Measurements from ENCODE around the gene FARP1. TPM values are rescaled to one million over a fixed set of nuclear protein-coding genes. Genes with fewer than 3 reads are reported as not detected.
A peak's percentile ranks its signal among the peaks of the same experiment; 100 is the strongest.

Gene FARP1
- total RNA-seq, 4 donors from 2014 or later = 1.5 to 10.3 (median 6.4) TPM

- no CpG with 5 or more reads among the region's 60 CpGs for WGBS, 2 donors
- no peak for TF ChIP-seq POLR2A (IDR thresholded peaks at IDR 0.05)
- TF ChIP-seq, protein P1, sequence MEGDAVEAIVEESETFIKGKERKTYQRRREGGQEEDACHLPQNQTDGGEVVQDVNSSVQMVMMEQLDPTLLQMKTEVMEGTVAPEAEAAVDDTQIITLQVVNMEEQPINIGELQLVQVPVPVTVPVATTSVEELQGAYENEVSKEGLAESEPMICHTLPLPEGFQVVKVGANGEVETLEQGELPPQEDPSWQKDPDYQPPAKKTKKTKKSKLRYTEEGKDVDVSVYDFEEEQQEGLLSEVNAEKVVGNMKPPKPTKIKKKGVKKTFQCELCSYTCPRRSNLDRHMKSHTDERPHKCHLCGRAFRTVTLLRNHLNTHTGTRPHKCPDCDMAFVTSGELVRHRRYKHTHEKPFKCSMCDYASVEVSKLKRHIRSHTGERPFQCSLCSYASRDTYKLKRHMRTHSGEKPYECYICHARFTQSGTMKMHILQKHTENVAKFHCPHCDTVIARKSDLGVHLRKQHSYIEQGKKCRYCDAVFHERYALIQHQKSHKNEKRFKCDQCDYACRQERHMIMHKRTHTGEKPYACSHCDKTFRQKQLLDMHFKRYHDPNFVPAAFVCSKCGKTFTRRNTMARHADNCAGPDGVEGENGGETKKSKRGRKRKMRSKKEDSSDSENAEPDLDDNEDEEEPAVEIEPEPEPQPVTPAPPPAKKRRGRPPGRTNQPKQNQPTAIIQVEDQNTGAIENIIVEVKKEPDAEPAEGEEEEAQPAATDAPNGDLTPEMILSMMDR (IDR thresholded peaks at IDR 0.05) = no peak
- intact Hi-C loops (cut with DNase I) = no loop called here
- peak overlapping the region; percentile 45 to 81 (median 68) for H3K4me3 ChIP-seq
- peaks cover 0 to 66% (median 3%) of the 10 kb centered on the region in 4 donors for H3K27me3 ChIP-seq
- peaks cover 12 to 33% (median 18%) of the 10 kb centered on the region in 3 donors for H3K4me1 ChIP-seq
- peak overlapping the region; percentile 16 to 83 (median 68) for H3K27ac ChIP-seq
- no peaks in the 10 kb centered on the region for H3K36me3 ChIP-seq
- no peaks in the 10 kb centered on the region for H3K9me3 ChIP-seq
- DNase-seq = no peak
Observed at GRCh38 chr13:98143601-98144026, 720 bp downstream of the FARP1 start.

GRCh38 chr13:98144027-98144741 is 1.3 kb downstream of the FARP1 start:
- H3K27me3 ChIP-seq = peaks cover 0 to 66% (median 3%) of the 10 kb centered on the region in 4 donors
- intact Hi-C loops (cut with DNase I) = no loop called here
- DNase-seq = no peak
- H3K9me3 ChIP-seq = no peaks in the 10 kb centered on the region
- peak overlapping the region; percentile 45 to 81 (median 68) for H3K4me3 ChIP-seq
- WGBS, 2 donors = 18 to 29% methylated on average over 9 to 14 of the region's 21 CpGs
- peak overlapping the region; percentile 12 to 80 (median 36) for H3K27ac ChIP-seq
- no peaks in the 10 kb centered on the region for H3K36me3 ChIP-seq
- H3K4me1 ChIP-seq = peaks cover 12 to 33% (median 18%) of the 10 kb centered on the region in 3 donors
- TF ChIP-seq, protein P1 (IDR thresholded peaks at IDR 0.05) = no peak
- TF ChIP-seq POLR2A (IDR thresholded peaks at IDR 0.05) = no peak

- intact Hi-C loops (cut with DNase I) = no loop called here
- Histone ChIP-seq H3K27me3 (peaks cover 0 to 64% (median 3%) of the 10 kb centered on the region in 4 donors), H3K36me3 (no peaks in the 10 kb centered on the region), H3K4me3 (peak overlapping the region in 2 of 4 donors; percentile 80 to 81), H3K27ac (peak overlapping the region in 2 of 4 donors; percentile 12 to 16), H3K9me3 (no peaks in the 10 kb centered on the region), H3K4me1 (peaks cover 12 to 33% (median 18%) of the 10 kb centered on the region in 3 donors)
- TF ChIP-seq POLR2A (IDR thresholded peaks at IDR 0.05) = no peak
- TF ChIP-seq, protein P1 (IDR thresholded peaks at IDR 0.05) = no peak
- DNase-seq = no peak
- WGBS, 2 donors = 37 to 40% methylated on average over 9 to 10 of the region's 10 CpGs
Observed at GRCh38 chr13:98144801-98145350, 2.0 kb downstream of the FARP1 start.

GRCh38 chr13:98147521-98147920 is 4.6 kb downstream of the FARP1 start:
- intact Hi-C loops (cut with DNase I) = no loop called here
- 65 to 71% methylated on average over 5 of the region's 5 CpGs for WGBS, 2 donors
- Histone ChIP-seq H3K27me3 (peaks cover 0 to 38% (median 0%) of the 10 kb centered on the region in 4 donors), H3K9me3 (no peaks in the 10 kb centered on the region), H3K4me1 (peaks cover 8 to 25% (median 13%) of the 10 kb centered on the region in 3 donors), H3K27ac (no peak overlapping the region), H3K4me3 (no peak overlapping the region), H3K36me3 (no peaks in the 10 kb centered on the region)
- no peak for TF ChIP-seq POLR2A (IDR thresholded peaks at IDR 0.05)
- TF ChIP-seq, protein P1 (IDR thresholded peaks at IDR 0.05) = no peak
- no peak for DNase-seq

- no peak for DNase-seq
- H3K4me1 ChIP-seq = no peaks in the 10 kb centered on the region
Observed at GRCh38 chr13:98150832-98151479, 8.1 kb downstream of the FARP1 start.

More at GRCh38 chr13:98150832-98151479, 8.1 kb downstream of the FARP1 start:
- TF ChIP-seq, protein P1 (IDR thresholded peaks at IDR 0.05) = no peak
- TF ChIP-seq POLR2A (IDR thresholded peaks at IDR 0.05) = no peak
- Histone ChIP-seq H3K4me3 (no peak overlapping the region), H3K36me3 (no peaks in the 10 kb centered on the region), H3K9me3 (no peaks in the 10 kb centered on the region), H3K27me3 (peaks cover 0 to 8% (median 0%) of the 10 kb centered on the region in 4 donors), H3K27ac (no peak overlapping the region)
- intact Hi-C loops (cut with DNase I) = no loop called here
- WGBS, 2 donors = 57 to 68% methylated on average over 8 of the region's 8 CpGs
